ENCODE data around the gene CNTFR.

GRCh38 chr9:34580358-34580757, 9.2 kb downstream of the CNTFR start:
- TF ChIP-seq, protein P1, sequence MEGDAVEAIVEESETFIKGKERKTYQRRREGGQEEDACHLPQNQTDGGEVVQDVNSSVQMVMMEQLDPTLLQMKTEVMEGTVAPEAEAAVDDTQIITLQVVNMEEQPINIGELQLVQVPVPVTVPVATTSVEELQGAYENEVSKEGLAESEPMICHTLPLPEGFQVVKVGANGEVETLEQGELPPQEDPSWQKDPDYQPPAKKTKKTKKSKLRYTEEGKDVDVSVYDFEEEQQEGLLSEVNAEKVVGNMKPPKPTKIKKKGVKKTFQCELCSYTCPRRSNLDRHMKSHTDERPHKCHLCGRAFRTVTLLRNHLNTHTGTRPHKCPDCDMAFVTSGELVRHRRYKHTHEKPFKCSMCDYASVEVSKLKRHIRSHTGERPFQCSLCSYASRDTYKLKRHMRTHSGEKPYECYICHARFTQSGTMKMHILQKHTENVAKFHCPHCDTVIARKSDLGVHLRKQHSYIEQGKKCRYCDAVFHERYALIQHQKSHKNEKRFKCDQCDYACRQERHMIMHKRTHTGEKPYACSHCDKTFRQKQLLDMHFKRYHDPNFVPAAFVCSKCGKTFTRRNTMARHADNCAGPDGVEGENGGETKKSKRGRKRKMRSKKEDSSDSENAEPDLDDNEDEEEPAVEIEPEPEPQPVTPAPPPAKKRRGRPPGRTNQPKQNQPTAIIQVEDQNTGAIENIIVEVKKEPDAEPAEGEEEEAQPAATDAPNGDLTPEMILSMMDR (IDR thresholded peaks at IDR 0.05), result no peak
- no peak for TF ChIP-seq POLR2A (IDR thresholded peaks at IDR 0.05)
